ENCODE results near the gene ATG13.

Gene ATG13

GRCh38 chr11:46641639-46642038, 24.3 kb downstream of the ATG13 start:
- H3K9ac ChIP-seq (ENCODE audit: low read length) = no peak overlapping the region
- no peaks in the 10 kb centered on the region for H3K4me1 ChIP-seq (ENCODE audit: insufficient read depth, low read length, severe bottlenecking)
- H3K36me3 ChIP-seq (ENCODE audit: insufficient read depth, low read length) = peaks cover 43% of the 10 kb centered on the region
- no peak for TF ChIP-seq CTCF (IDR thresholded peaks at IDR 0.05; ENCODE audit: low read length)
- no peak for TF ChIP-seq EZH2 (IDR thresholded peaks at IDR 0.05; ENCODE audit: borderline replicate concordance, low read length)
- H3K27ac ChIP-seq (ENCODE audit: low read depth, low read length, poor library complexity, severe bottlenecking) = no peak overlapping the region
- H3K79me2 ChIP-seq (ENCODE audit: insufficient read depth, low read length) = no peaks in the 10 kb centered on the region
- H3K9me2 ChIP-seq (ENCODE audit: low read depth, low read length) = no peaks in the 10 kb centered on the region
- no peak overlapping the region for H3K4me3 ChIP-seq (ENCODE audit: low read depth, low read length, poor library complexity, severe bottlenecking)
- no peaks in the 10 kb centered on the region for H3F3A ChIP-seq (ENCODE audit: insufficient read depth, low read length)
- H4K20me1 ChIP-seq (ENCODE audit: insufficient read depth, low read length) = no peaks in the 10 kb centered on the region
- no peaks in the 10 kb centered on the region for H3K9me3 ChIP-seq (ENCODE audit: low read length)
- H3K4me2 ChIP-seq (ENCODE audit: low read length) = no peak overlapping the region
- H3K27me3 ChIP-seq (ENCODE audit: insufficient read depth, low read length) = no peaks in the 10 kb centered on the region
- H2AFZ ChIP-seq (ENCODE audit: low read length) = no peak overlapping the region

- Histone ChIP-seq H3K27ac (ENCODE audit: low read depth, low read length, poor library complexity, severe bottlenecking) (no peak overlapping the region), H3K27me3 (ENCODE audit: insufficient read depth, low read length) (no peaks in the 10 kb centered on the region), H3K79me2 (ENCODE audit: insufficient read depth, low read length) (no peaks in the 10 kb centered on the region), H3K9ac (ENCODE audit: low read length) (no peak overlapping the region), H3K4me1 (ENCODE audit: insufficient read depth, low read length, severe bottlenecking) (no peaks in the 10 kb centered on the region), H3K4me3 (ENCODE audit: low read depth, low read length, poor library complexity, severe bottlenecking) (no peak overlapping the region), H3K4me2 (ENCODE audit: low read length) (no peak overlapping the region), H3K9me2 (ENCODE audit: low read depth, low read length) (no peaks in the 10 kb centered on the region), H3F3A (ENCODE audit: insufficient read depth, low read length) (no peaks in the 10 kb centered on the region), H3K36me3 (ENCODE audit: insufficient read depth, low read length) (peaks cover 52% of the 10 kb centered on the region), H4K20me1 (ENCODE audit: insufficient read depth, low read length) (no peaks in the 10 kb centered on the region), H3K9me3 (ENCODE audit: low read length) (no peaks in the 10 kb centered on the region), H2AFZ (ENCODE audit: low read length) (no peak overlapping the region)
- TF ChIP-seq EZH2 (IDR thresholded peaks at IDR 0.05; ENCODE audit: borderline replicate concordance, low read length) = no peak
- TF ChIP-seq CTCF (IDR thresholded peaks at IDR 0.05; ENCODE audit: low read length) = no peak
Observed at GRCh38 chr11:46642627-46643335, 25.4 kb downstream of the ATG13 start.

GRCh38 chr11:46643531-46643930, 26.2 kb downstream of the ATG13 start:
- H3K36me3 ChIP-seq (ENCODE audit: insufficient read depth, low read length) = peaks cover 54% of the 10 kb centered on the region
- no peaks in the 10 kb centered on the region for H4K20me1 ChIP-seq (ENCODE audit: insufficient read depth, low read length)
- no peaks in the 10 kb centered on the region for H3K27me3 ChIP-seq (ENCODE audit: insufficient read depth, low read length)
- no peaks in the 10 kb centered on the region for H3F3A ChIP-seq (ENCODE audit: insufficient read depth, low read length)
- TF ChIP-seq EZH2 (IDR thresholded peaks at IDR 0.05; ENCODE audit: borderline replicate concordance, low read length) (no peak), CTCF (IDR thresholded peaks at IDR 0.05; ENCODE audit: low read length) (no peak)
- H3K4me2 ChIP-seq (ENCODE audit: low read length) = no peak overlapping the region
- no peak overlapping the region for H2AFZ ChIP-seq (ENCODE audit: low read length)
- H3K9me3 ChIP-seq (ENCODE audit: low read length) = no peaks in the 10 kb centered on the region
- no peaks in the 10 kb centered on the region for H3K9me2 ChIP-seq (ENCODE audit: low read depth, low read length)
- no peak overlapping the region for H3K4me3 ChIP-seq (ENCODE audit: low read depth, low read length, poor library complexity, severe bottlenecking)
- H3K4me1 ChIP-seq (ENCODE audit: insufficient read depth, low read length, severe bottlenecking) = no peaks in the 10 kb centered on the region
- H3K79me2 ChIP-seq (ENCODE audit: insufficient read depth, low read length) = no peaks in the 10 kb centered on the region
- H3K9ac ChIP-seq (ENCODE audit: low read length) = no peak overlapping the region
- H3K27ac ChIP-seq (ENCODE audit: low read depth, low read length, poor library complexity, severe bottlenecking) = no peak overlapping the region

Measured in OCI-LY1 (cell line).